CD4-positive, alpha-beta T cell treated with Interleukin-10 for 1 hour (primary cell): ENCODE results near the gene EXOC4.
"Not testable (repeated sequence)": the region's sequence is repeated elsewhere in the genome, so short reads cannot be mapped to it uniquely, and the experiment has no call there.

Experiments
- DNase-seq: peaks from one replicate; pipeline ENCODE4 v3.0.0-alpha.2; 2020

EXOC4 gene

DNA sequence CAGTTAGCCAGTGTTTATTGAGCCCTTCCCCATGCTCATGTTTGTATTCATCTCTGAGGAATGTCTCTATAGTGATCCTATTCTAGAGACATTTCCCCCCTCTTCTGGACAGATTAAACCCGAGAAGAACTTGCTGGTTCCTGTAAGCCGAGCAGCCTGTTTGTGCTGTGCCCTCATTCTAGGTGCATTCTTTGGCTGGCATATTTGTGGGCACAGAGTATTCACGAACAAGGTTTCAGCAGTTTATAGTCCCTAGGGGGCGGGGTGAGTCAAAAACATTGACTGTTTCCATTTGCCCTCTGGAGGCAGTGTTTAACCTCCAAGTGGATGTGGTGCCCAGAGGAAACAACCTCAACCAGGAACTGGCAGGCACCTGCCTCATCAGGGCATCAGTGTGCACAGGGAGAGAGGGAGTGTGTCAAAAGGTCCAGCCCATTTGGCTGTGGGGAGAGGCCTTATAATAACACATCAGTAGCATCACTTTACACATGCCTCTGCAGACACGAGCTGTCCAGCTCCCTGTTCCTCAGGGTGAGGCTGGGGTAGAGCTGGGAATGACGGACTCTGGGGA lies 600.9 kb downstream of the EXOC4 start:
- no peak for DNase-seq

GRCh38 chr7:133854739-133855138 lies 601.9 kb downstream of the EXOC4 start:
- peak; percentile 17 for DNase-seq

GRCh38 chr7:133857376-133858119 lies 604.7 kb downstream of the EXOC4 start:
- no peak for DNase-seq

DNA sequence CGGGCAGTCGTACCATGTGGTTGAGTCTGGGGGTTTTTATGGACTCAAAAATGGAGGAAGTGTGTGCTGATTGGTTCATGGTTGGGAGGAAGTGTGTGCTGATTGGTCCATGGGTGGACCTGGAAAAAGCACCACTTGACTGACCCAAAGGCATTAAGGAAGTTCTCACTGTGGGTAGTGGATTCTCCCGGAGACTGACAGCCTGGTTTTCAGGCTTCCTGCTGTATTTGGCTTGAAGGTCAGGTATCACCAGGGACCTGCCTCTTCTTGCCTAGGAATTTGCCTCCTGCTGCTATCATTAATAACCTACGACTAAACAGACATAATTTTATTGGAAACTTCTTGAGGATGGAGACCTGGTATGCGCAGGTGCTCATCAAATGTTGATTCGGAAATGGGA lies 605.4 kb downstream of the EXOC4 start:
- DNase-seq, result no peak

DNA sequence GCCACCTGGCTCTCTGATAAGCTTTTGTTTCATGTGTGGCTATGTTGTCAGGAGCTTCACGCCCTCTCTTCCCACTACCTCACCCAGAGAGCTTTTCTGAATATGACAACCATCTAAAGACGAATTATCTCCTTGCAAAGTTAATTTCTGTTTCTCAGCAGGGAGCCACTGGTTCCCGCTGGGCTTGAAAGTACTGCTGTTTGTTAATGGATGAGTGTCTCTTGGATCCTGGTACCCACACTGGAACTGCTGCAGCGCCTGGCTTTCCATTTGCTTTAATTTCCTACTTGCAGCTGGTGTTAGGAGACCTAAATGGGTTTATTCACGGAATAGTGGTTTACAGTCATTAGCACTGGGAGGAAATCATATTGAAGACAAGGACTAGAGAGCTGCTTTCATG lies 606.4 kb downstream of the EXOC4 start:
- no peak for DNase-seq

DNA sequence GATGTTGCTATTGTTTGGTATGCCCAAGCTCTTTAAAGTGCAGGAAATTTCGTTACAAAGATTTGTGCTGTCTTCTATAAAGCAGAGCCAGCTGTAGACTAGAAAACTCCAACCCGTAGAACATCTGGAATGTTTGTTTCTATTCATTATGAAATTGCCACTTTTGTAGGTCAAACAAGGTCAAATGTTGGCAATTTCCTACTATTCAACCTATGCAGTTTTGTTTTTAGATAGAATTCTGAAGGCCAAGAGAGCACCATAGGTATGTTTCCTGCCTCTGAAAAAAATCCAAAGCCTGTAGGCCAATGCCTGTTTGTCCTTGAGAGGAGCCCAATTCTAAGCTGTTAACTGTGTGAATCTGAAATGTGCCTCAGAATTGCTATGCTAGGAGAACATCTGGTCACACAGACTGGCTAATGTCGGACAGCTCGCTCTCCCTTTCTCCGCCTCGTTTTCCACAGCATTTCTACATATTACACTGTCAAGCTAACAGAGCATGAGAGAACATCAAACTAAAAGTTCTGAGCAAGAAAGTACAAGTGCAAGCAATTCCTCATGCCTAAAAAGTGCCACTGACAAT lies 607.1 kb downstream of the EXOC4 start:
- no peak for DNase-seq

GRCh38 chr7:133860628-133861335 lies 607.9 kb downstream of the EXOC4 start:
- no peak for DNase-seq

DNA sequence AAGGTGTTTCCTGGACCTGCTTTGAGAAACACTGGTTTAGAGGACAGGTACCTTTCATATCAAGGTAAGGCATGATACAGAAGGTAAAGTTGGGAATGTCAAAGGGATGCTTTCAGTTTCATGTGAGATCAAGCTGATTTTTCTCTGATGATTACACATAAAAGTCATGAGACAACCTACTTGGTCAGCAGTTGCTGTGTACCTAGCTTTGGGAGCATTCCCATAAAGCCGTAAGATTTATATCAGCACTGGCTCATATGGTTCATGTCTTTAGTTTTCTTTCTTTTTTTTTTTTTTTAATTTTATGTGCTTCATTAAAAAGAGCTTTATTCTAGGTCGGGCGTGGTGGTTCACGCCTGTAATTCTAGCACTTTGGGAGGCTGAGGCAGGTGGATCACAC lies 609.0 kb downstream of the EXOC4 start:
- DNase-seq, result no peak

DNA sequence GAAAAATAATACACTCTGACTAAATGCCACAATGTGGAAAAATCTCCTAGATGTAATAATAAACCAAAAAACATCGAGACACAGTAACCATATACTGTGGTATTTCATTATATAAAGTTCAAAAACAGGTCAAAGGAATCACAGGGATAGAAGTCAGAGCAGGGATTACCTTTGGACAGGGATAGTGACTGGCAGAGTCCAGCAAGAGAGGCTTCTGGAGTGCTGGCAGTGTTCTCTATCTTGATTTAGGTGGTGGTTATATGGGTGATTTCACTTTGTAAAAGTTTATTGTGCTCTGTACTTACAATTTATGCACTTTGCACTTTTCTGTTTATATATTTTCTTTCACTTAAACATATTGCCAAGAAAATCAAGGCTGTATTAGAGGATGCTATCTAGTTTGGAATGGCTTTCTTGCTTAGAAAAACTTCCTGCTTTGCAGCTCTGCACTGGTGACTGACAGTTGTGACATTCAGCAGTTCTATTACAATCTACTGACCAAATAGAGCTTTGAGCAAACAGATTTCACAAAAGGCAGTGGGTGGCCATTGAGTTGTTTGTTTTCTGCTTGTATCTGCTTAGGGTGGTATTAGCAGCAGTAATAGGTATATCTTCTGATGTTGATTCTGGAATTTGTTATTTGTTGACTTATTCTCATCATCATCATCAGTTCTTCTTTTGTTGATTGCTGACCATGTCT lies 610.6 kb downstream of the EXOC4 start:
- DNase-seq, result no peak

DNA sequence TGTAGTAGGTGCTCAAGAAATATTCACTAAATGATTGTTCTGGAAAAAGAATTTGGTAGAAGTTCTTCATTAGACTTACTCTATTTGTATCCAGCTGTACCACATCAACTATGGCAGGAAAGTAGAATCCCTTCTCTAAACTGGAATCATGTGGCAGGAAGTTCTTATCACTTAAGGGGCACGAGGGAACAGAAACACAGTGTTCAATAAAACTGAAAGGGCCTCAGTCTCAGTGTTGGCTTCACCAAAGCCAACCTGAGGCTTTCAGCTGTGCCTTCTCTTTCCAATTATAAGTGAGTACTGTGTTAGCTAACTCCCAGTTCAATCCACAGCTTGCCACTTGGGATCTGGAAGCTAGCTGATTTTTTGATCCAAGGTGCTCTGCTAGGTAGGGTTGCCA lies 616.7 kb downstream of the EXOC4 start:
- DNase-seq, result no peak

GRCh38 chr7:133871757-133872156 lies 618.9 kb downstream of the EXOC4 start:
- DNase-seq, result no peak

DNA sequence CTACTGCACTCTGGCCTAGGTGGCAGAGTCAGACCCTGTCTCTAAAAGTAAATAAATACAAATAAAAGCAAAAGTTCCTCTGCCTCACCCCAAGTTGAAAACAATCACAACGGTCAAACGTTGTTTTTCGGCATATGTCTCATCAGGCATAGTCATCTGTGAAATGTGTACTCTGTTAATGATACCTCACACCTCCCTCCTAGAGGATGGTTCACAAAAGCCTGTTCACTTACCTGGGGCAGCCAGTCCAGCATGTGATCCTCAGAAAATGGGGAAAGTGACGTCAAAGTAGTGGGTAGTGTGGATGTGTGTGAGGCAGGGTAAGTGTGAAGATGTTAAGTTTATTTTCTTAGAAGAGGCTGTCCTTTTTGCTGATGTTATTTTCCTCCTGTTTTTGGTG lies 620.3 kb downstream of the EXOC4 start:
- DNase-seq, result no peak

- no peak for DNase-seq
These were observed 620.8 kb downstream of the EXOC4 start for GRCh38 chr7:133873631-133874030.

DNA sequence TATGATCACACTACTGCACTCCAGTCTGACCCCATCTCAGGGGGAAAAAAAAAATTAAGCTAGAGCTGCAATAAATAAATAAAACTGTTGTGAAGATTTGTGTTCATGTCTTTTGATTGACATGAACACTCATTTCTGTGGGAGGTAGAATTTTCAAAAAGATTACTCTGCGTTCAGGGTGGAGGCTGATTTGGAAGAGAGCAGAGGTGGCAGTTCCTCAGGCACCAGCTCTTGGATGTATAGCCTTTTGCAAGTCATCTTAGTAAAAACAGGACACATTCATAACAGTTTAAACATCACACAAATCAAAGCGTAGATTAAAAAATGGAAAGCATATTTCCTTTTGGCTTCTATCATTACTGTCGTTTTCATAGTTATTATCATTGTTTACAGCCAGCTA lies 630.7 kb downstream of the EXOC4 start:
- no peak for DNase-seq

DNA sequence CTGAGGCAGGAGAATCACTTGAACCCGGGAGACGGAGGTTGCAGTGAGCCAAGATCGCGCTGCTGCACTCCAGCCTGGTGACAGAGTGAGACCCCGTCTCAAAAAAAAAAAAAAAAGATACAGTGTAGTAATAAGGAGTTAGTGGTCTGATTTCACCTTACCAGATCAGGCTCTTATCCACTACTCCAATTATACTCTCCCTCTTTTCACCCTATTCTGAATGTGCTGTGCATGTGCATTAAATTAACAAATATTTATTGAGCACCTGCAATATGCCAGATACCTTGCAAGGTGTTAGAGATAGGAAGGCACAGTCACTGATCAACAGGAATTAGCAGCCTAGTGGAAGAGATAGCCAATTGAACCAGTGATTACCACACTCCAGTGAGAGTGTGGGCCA lies 632.3 kb downstream of the EXOC4 start:
- DNase-seq, result no peak

DNA sequence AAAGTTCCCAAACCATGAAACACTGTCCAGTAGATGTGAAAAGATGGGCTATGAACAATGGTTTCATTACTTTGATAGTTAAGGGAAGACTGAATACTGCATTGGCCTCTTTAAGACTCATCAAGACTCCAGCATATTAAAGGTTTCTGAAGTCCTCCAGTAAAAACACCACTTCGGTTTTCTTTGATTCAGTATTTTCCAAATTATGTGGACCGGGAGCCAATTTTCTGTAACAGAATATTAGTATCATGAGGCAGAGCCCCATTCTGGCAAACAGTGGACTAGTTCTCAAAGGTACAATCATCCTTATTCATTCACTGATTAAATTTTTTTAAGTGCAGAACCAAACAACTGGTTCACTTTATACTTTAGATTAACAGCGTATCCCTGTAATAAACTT lies 633.2 kb downstream of the EXOC4 start:
- no peak for DNase-seq

DNA sequence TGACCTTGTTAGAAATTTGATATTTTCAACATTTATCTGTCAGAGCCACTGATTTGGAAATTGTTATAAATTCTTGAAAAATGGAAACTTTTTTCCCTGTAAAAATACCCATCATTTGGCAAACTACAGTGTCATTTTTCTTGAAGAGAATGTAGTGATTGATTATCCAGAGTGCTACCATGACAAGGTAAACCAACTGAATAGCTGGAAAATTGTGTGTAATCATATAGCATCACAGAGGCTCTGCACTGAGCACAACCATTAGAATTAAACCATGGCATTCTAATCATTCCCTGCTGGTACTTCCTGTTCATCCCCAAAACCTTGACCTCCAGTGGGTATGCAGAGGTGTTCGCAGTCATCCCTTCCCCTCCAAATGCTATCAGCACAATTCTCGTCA lies 633.9 kb downstream of the EXOC4 start:
- no peak for DNase-seq

GRCh38 chr7:133887459-133887858 lies 634.6 kb downstream of the EXOC4 start:
- DNase-seq, result no peak

- DNase-seq, result no peak
These were observed 635.4 kb downstream of the EXOC4 start for GRCh38 chr7:133888061-133888930.

DNA sequence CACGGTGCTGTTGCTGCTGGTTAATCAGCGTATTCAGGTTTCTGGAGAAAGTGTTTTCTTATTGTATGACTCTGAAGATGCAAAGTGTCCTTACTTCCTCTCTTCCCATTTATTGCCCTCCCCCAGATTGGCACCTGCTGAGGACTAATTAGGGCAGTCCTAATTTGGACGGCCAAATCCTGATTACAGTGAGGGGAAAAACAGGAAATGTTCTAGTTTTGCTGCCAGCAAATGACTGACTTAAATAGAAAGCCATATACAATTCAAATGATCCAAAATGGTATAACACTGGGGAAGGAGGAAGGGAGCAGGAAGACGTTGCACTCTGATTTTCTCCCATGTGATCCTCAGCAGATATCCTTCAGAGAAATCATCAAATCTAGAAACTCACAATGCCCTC lies 651.9 kb downstream of the EXOC4 start:
- no peak for DNase-seq

GRCh38 chr7:133906553-133906952 lies 653.7 kb downstream of the EXOC4 start:
- DNase-seq, result not testable (repeated sequence)

DNA sequence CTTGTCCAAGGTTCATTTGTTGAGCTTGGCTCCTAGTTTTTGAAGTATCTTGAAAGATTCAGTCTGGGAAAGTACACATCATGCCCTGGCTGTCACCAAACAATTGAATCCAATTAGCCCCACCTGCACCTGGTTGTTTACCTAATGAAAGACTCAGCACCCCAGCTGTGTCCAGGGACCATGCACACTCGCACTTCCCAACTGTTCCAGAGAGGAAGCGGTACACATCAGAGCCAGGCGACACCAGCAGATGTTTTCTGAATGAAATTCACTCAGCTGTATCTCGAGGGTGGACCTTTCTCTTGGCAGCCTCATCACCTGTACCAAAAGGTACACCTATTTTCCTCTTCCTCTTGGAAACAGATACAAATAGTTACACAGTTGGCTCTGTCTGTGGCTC lies 657.9 kb downstream of the EXOC4 start:
- DNase-seq, result no peak
